ENCODE results near the gene RPP25. TPM values are rescaled to one million over a fixed set of nuclear protein-coding genes. Genes with fewer than 3 reads are reported as not detected.

RPP25 gene
- total RNA-seq, 5 donors from 2014 or later (not counting 1 experiment from before 2014, with no cell fraction given): 0.79 to 4.2 (median 2.8) TPM

GRCh38 chr15:74913041-74913440 is 43.5 kb downstream of the RPP25 start:
- Histone ChIP-seq H3K4me3 (ENCODE audit: control insufficient read depth in 1 of 2, extremely low read depth in 1 of 2, low read length in 1 of 2) (no peak overlapping the region), H3K27me3 (replicated peaks in 1 of 2; ENCODE audit: control insufficient read depth in 2 of 2, extremely low read depth in 1 of 2, insufficient read depth in 2 of 2, low read length in 1 of 2) (no peaks in the 10 kb centered on the region), H3K36me3 (ENCODE audit: control insufficient read depth in 2 of 2, extremely low read depth in 1 of 2, insufficient read depth in 1 of 2, low read length in 1 of 2) (peaks cover 9 to 22% of the 10 kb centered on the region in 2 donors), H3K9me3 (no peaks in the 10 kb centered on the region), H3K4me1 (ENCODE audit: control insufficient read depth in 1 of 2, extremely low read depth in 1 of 2, insufficient read depth in 2 of 2, low read length in 2 of 2) (no peaks in the 10 kb centered on the region), H3K27ac (ENCODE audit: low read length) (no peak overlapping the region)
- CTCF ChIA-PET: no interaction called here
- peaks cover 21% of the 10 kb centered on the region for H3K36me3 Mint-ChIP-seq
- no peaks in the 10 kb centered on the region for H3K9me3 Mint-ChIP-seq
- ATAC-seq (replicated peaks in 1 of 4) (no peak), DNase-seq (no peak)
- H3K27ac Mint-ChIP-seq: no peak overlapping the region
- H3K4me1 Mint-ChIP-seq: peaks cover 0 to 2% (median 0%) of the 10 kb centered on the region in 3 donors
- POLR2A ChIA-PET: interaction anchor here in 1 of 2 donors (0.5 kb wide), 1 partner anchor 139 kb away, joined by 4 read pairs; no protein-coding TSS in a partner anchor
- 100% methylated on average over 7 of the region's 9 CpGs for WGBS (ENCODE audit: insufficient coverage)
- no peak overlapping the region for H3K4me3 Mint-ChIP-seq
- no peaks in the 10 kb centered on the region for H3K27me3 Mint-ChIP-seq

DNA sequence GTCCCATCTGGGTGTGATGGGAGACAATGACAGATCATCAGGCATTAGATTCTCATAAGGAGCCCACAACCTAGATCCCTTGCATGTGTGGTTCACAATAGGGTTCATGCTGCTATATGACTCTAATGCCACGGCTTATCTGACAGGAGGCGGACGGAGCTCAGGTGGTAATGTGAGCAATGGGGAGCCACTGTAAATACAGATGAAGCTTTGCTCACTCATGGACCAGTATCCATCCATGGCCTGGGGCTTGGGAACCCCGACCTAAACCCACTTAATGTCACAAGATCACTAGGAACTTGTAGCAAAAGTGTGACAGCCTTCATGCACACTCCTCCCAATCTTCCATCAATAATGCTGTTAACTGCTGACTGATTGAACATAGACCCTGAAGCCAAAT is 47.9 kb downstream of the RPP25 start:
- no peaks in the 10 kb centered on the region for H3K27me3 ChIP-seq (replicated peaks in 1 of 2; ENCODE audit: control insufficient read depth in 2 of 2, extremely low read depth in 1 of 2, insufficient read depth in 2 of 2, low read length in 1 of 2)
- peaks cover 6 to 26% of the 10 kb centered on the region in 2 experiments for H3K4me1 ChIP-seq (ENCODE audit: control insufficient read depth in 1 of 2, extremely low read depth in 1 of 2, insufficient read depth in 2 of 2, low read length in 2 of 2)
- 100% methylated on average over 1 of the region's 4 CpGs for WGBS (ENCODE audit: insufficient coverage)
- no peak overlapping the region for H3K27ac ChIP-seq (ENCODE audit: low read length)
- Mint-ChIP-seq H3K36me3 (peaks cover 26% of the 10 kb centered on the region), H3K27me3 (no peaks in the 10 kb centered on the region), H3K4me1 (peaks cover 31 to 35% (median 34%) of the 10 kb centered on the region in 3 donors), H3K4me3 (peak overlapping the region in 2 of 3 donors; percentile 3 to 19), H3K9me3 (no peaks in the 10 kb centered on the region), H3K27ac (peak overlapping the region in 1 of 2 donors; percentile 7)
- DNase-seq: no peak
- no peak for ATAC-seq (replicated peaks in 1 of 4)
- ChIA-PET POLR2A (no interaction called here), CTCF (interaction anchor here in 1 of 2 donors (0.5 to 1.7 kb wide), 2 partner anchors 9 to 108 kb away, joined by 3 read pairs; no protein-coding TSS in a partner anchor)
- H3K4me3 ChIP-seq (ENCODE audit: control insufficient read depth in 1 of 2, extremely low read depth in 1 of 2, low read length in 1 of 2): no peak overlapping the region
- peaks cover 3 to 21% of the 10 kb centered on the region in 2 donors for H3K36me3 ChIP-seq (ENCODE audit: control insufficient read depth in 2 of 2, extremely low read depth in 1 of 2, insufficient read depth in 1 of 2, low read length in 1 of 2)
- H3K9me3 ChIP-seq: no peaks in the 10 kb centered on the region

DNA sequence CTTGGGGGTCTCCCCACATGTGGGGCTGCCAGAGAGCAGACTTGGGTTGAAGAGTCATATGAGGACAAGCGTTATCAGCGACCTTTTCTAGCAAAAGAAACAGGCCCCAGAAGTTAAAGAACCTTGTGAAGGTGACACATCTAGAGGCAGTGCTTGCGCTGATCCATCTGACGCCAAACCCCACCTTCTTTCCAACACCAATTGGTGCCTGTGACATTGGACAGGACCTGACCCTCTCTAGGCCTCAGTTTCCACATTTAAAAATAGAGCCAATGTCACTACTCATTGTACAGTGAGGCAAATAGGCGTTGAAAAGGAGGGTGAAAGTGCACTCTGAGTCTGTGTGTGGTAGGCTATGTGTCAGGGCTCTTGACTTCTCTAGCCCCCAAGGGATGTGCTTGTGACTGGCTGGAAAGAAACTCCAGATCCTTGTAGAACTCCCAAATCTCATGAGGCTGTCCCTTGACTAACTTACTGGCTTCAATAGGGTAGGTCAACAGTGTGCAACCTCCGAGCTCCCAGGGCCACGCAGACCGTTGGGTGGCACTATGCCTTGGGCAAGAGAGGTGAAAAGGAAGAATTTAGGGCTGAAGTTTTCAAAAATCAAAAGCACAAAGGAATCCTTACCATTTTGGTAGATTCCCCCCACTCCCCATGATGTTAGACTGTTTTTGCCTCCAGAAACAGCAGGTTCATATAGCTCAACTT is 49.3 kb downstream of the RPP25 start:
- ChIA-PET CTCF (interaction anchor here in 1 of 2 donors (0.7 to 1.7 kb wide), 5 partner anchors 8 to 119 kb away, joined by 3 to 11 read pairs (median 5); partner anchors contain the start of gene ULK3), POLR2A (interaction anchor here in 1 of 2 donors (0.5 kb wide), 1 partner anchor 31 kb away, joined by 3 read pairs; the partner anchor contains the start of gene COX5A)
- 0% methylated on average over 2 of the region's 8 CpGs for WGBS (ENCODE audit: insufficient coverage)
- Mint-ChIP-seq H3K27me3 (no peaks in the 10 kb centered on the region), H3K4me3 (peak overlapping the region; percentile 97 to 98 (median 98)), H3K4me1 (peaks cover 35 to 41% (median 39%) of the 10 kb centered on the region in 3 donors), H3K27ac (peak overlapping the region; percentile 96 to 97), H3K9me3 (no peaks in the 10 kb centered on the region), H3K36me3 (peaks cover 21% of the 10 kb centered on the region)
- Histone ChIP-seq H3K4me3 (ENCODE audit: control insufficient read depth in 1 of 2, extremely low read depth in 1 of 2, low read length in 1 of 2) (peak overlapping the region; percentile 74 to 96), H3K27me3 (replicated peaks in 1 of 2; ENCODE audit: control insufficient read depth in 2 of 2, extremely low read depth in 1 of 2, insufficient read depth in 2 of 2, low read length in 1 of 2) (no peaks in the 10 kb centered on the region), H3K4me1 (ENCODE audit: control insufficient read depth in 1 of 2, extremely low read depth in 1 of 2, insufficient read depth in 2 of 2, low read length in 2 of 2) (peaks cover 6 to 26% of the 10 kb centered on the region in 2 experiments), H3K27ac (ENCODE audit: low read length) (peak overlapping the region; percentile 78), H3K36me3 (ENCODE audit: control insufficient read depth in 2 of 2, extremely low read depth in 1 of 2, insufficient read depth in 1 of 2, low read length in 1 of 2) (peaks cover 8 to 23% of the 10 kb centered on the region in 2 donors), H3K9me3 (no peaks in the 10 kb centered on the region)
- DNase-seq (no peak), ATAC-seq (replicated peaks in 1 of 4) (peak; percentile 3 to 11 (median 7))

DNA sequence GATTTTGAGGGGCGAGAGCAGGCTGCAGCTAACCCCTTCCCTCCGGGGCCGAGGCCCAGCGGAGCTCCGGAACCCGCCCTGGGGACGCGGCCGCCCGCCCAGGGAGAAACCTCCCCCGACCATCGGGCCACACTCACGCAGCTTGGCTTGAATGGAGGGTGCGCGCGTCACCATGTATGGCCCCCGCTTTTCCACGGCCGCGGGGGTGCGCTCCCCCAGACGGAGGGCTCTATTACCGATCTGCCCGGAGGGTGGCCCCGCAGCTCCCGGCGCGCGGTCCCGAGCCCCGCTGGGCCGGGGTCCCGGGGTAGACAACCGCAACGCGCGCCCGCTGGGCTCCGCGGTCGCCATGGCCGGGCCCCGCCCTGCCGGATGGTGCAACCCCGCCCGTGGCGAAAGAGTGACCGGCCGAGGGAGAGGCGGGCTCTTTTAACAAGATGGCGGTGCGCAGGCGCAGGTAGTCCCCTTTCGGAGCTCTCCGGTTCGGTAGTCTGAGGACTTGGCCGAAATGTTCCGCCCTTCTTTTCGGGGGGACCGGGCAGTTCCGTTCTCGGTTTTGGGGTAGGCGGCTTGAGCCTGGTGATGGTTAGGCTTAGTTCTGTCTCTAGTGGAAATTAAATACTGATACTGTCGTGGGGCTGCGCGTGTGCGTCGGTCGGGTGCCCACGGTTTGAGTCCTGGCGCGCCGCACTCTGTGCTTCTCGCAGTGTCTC is 50.0 kb downstream of the RPP25 start, which contains the start of gene FAM219B:
Gene FAM219B, minus strand, starts transcription at position 402 of the 713 bp plus-strand sequence. Its CDS starts 51 bp downstream, at position 351.
- Mint-ChIP-seq H3K36me3 (peaks cover 16% of the 10 kb centered on the region), H3K4me1 (peaks cover 42 to 48% (median 46%) of the 10 kb centered on the region in 3 donors), H3K9me3 (no peaks in the 10 kb centered on the region), H3K27me3 (no peaks in the 10 kb centered on the region), H3K4me3 (peak within 1 kb of the TSS; percentile 97 to 98 (median 98)), H3K27ac (peak within 1 kb of the TSS; percentile 96 to 97)
- peaks cover 6 to 30% of the 10 kb centered on the region in 2 experiments for H3K4me1 ChIP-seq (ENCODE audit: control insufficient read depth in 1 of 2, extremely low read depth in 1 of 2, insufficient read depth in 2 of 2, low read length in 2 of 2)
- H3K4me3 ChIP-seq (ENCODE audit: control insufficient read depth in 1 of 2, extremely low read depth in 1 of 2, low read length in 1 of 2): peak within 1 kb of the TSS; percentile 74 to 96
- under 1% methylated on average over 71 of the region's 74 CpGs for WGBS (ENCODE audit: insufficient coverage)
- H3K36me3 ChIP-seq (ENCODE audit: control insufficient read depth in 2 of 2, extremely low read depth in 1 of 2, insufficient read depth in 1 of 2, low read length in 1 of 2): peaks cover 8 to 30% of the 10 kb centered on the region in 2 donors
- peak within 1 kb of the TSS; percentile 78 for H3K27ac ChIP-seq (ENCODE audit: low read length)
- ChIA-PET CTCF (interaction anchor here in 1 of 2 donors (1.0 to 1.7 kb wide), 5 partner anchors 13 to 137 kb away, joined by 3 to 11 read pairs (median 3); partner anchors contain the start of gene ULK3), POLR2A (interaction anchor here (0.5 to 0.6 kb wide), 2 partner anchors 32 to 37 kb away, joined by 3 to 6 read pairs; partner anchors contain the start of gene COX5A (in 1 of the 2))
- H3K27me3 ChIP-seq (replicated peaks in 1 of 2; ENCODE audit: control insufficient read depth in 2 of 2, extremely low read depth in 1 of 2, insufficient read depth in 2 of 2, low read length in 1 of 2): no peaks in the 10 kb centered on the region
- H3K9me3 ChIP-seq: no peaks in the 10 kb centered on the region
- peak; percentile 77 to 82 (median 78) for ATAC-seq (replicated peaks in 1 of 4)
- DNase-seq: peak; percentile 8 to 76 (median 52)

DNA sequence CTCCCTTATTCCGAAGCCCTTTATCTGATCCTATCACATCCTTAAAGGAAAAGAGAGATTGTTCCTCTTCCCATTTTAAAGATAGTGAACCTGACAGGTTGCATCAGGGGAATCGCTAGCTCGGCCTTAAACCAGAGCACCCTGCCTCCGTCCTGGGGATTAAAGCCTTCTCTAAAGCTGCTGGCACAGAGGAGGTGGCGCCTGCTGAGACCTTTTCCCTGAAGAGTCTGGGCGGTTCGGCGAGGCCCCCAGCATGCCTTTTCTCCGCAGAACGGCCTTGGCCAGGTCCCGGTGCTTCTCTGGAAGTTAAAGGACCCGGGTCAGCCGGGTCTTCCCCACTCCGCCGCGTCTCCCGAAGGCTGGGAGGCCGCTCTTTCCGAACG is 50.5 kb downstream of the RPP25 start:
- Histone ChIP-seq H3K27me3 (replicated peaks in 1 of 2; ENCODE audit: control insufficient read depth in 2 of 2, extremely low read depth in 1 of 2, insufficient read depth in 2 of 2, low read length in 1 of 2) (no peaks in the 10 kb centered on the region), H3K36me3 (ENCODE audit: control insufficient read depth in 2 of 2, extremely low read depth in 1 of 2, insufficient read depth in 1 of 2, low read length in 1 of 2) (peaks cover 8 to 35% of the 10 kb centered on the region in 2 donors), H3K9me3 (no peaks in the 10 kb centered on the region), H3K4me1 (ENCODE audit: control insufficient read depth in 1 of 2, extremely low read depth in 1 of 2, insufficient read depth in 2 of 2, low read length in 2 of 2) (peaks cover 8 to 35% of the 10 kb centered on the region in 2 experiments), H3K4me3 (ENCODE audit: control insufficient read depth in 1 of 2, extremely low read depth in 1 of 2, low read length in 1 of 2) (peak overlapping the region; percentile 74 to 96), H3K27ac (ENCODE audit: low read length) (peak overlapping the region; percentile 78)
- Mint-ChIP-seq H3K36me3 (peaks cover 13% of the 10 kb centered on the region), H3K4me3 (peak overlapping the region; percentile 80 to 98 (median 97)), H3K27me3 (no peaks in the 10 kb centered on the region), H3K27ac (peak overlapping the region; percentile 80 to 87), H3K9me3 (no peaks in the 10 kb centered on the region), H3K4me1 (peaks cover 45 to 53% (median 49%) of the 10 kb centered on the region in 3 donors)
- DNase-seq (peak in 15 of 35 experiments; percentile 9 to 44 (median 11)), ATAC-seq (replicated peaks in 1 of 4) (peak; percentile 50 to 57 (median 56))
- ChIA-PET CTCF (interaction anchor here in 1 of 2 donors (0.5 to 1.7 kb wide), 6 partner anchors 12 to 137 kb away, joined by 3 to 11 read pairs (median 4); partner anchors contain the start of gene ULK3), POLR2A (interaction anchor here in 1 of 2 donors (0.6 to 0.7 kb wide), 2 partner anchors 10 to 37 kb away, joined by 3 to 6 read pairs; no protein-coding TSS in a partner anchor)
- under 1% methylated on average over 12 of the region's 20 CpGs for WGBS (ENCODE audit: insufficient coverage)
